Stimulated activated CD8-positive, alpha-beta memory T cell treated with anti-CD3 and anti-CD28 coated beads, Interleukin-4, amount 100 ng/mL, for 1 hour (primary cell): ENCODE measurements around the gene CLEC10A.
"Not testable (repeated sequence)": the region's sequence is repeated elsewhere in the genome, so short reads cannot be mapped to it uniquely, and the experiment has no call there.

ENCODE experiments used
- DNase-seq, 2 donors: peaks; one replicate each; pipeline ENCODE4 v3.0.0-alpha.2; 2020; ENCODE audit warnings: low read depth in 2 of 2, low spot score in 1 of 2

CLEC10A gene

DNA sequence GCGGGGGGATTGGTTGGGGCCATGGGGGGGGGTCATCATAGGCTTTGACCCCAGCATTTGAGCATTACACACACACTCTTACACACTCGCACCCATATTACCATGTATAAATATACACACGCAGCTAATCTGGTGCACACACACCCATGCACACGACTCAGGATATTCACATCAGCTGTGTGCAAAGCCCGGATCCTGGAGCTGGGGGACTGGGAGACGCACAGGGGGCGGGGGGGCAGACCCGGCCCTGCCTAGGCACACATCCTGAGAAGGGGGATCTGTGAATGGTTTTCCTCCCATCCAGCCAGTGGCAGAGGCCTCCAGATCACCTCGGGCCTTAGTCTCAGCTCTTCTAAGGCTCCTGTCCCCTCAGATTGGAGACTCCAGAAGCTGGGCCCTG is 28.9 kb upstream of the CLEC10A start:
- no peak for DNase-seq

- no peak for DNase-seq
These were observed 28.5 kb upstream of the CLEC10A start for GRCh38 chr17:7108560-7108925.

- DNase-seq: no peak
These were observed 27.9 kb upstream of the CLEC10A start for GRCh38 chr17:7107795-7108559.

DNA sequence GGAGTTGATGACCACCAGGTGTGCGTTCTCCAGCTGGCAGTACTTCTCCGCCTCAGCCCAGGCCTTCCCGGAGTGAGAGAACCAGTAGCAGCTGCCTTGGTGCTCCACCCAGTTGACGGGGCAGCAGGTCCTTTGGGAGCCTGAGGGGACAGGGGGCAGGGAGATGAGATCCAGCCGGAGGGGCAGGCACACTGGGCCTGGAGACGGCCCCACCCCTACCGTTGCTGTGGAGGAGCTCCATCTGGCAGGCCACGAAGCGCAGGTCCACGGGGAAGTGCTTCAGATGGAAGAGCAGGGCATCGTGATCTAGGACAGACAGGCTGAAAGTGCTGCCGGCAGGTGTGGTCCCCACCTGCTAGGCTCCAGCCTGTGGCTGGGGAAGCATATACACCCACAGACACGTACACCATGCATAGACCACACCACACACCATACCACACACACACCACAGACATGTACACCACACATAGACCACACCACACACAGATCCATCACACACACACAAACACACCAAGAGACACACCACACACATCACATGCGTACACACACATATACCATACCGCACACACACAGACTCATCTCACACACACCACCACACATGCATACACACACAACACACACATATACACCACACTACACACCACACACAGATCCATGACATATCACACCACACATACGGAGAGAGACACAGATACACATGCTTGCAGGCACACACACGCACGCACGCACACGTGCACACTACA is 27.1 kb upstream of the CLEC10A start:
- no peak for DNase-seq

- no peak for DNase-seq
These were observed 22.4 kb upstream of the CLEC10A start for GRCh38 chr17:7102421-7102820.

- no peak for DNase-seq
These were observed 21.5 kb upstream of the CLEC10A start for GRCh38 chr17:7101531-7101930.

DNA sequence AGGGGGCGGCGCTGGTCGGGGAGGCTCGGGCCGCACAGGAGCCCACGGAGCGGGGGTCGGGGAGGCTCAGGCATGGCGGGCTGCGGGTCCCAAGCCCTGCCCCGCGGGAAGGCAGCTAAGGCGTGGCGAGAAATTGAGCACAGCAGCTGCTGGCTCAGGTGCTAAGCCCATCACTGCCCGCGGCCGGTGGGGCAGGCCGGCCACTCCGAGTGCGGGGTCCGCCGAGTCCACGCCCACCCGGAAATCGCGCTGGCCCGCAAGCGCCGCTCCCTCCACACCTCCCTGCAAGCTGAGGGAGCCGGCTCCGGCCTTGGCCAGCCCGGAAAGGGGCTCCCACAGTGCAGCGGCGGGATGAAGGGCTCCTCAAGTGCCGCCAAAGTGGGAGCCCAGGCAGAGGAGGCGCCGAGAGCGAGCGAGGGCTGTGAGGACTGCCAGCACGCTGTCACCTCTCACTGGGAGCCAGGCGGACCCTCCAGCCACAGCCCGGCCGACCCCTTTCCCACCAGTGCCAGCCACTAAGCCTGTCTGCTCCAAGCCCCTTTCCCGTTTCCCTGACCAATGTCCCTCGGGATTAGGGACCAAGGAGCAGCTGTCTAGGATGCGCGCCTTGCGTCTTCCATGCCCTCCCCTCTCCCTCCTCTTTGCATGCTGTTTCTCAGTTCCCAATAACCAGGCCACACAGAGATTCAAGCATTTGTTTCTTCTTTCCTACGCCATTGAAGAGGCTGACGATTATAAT is 20.8 kb upstream of the CLEC10A start:
- not testable (repeated sequence) for DNase-seq

DNA sequence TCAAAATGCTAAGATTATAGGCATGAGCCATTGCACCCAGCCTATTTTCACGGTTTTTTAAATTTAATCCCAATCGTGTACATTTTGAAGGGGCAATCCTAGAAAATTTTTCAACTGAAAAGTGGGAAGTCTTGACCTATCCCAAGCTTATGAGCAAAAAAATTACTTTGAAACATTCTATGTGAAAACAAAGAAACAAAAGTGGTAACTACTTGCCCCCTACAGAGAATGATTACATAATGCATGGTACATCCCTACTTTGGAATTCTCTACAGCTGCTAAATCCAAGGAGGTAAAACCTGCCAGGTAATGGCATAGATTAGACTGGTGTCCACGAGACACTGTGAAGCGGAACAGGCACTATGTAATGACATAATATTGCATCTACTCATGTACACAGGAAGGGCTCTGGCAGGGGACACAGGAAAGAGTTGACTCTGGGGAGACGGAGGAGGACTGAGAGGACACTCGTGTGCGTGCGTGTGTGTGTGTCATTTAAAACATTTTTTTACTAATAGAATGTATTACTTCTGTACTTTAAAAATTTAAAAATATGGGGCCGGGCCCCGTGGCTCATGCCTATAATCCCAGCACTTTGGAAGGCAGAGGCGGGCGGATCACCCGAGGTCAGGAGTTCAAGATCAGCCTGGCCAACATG is 18.9 kb upstream of the CLEC10A start:
- DNase-seq: no peak

DNA sequence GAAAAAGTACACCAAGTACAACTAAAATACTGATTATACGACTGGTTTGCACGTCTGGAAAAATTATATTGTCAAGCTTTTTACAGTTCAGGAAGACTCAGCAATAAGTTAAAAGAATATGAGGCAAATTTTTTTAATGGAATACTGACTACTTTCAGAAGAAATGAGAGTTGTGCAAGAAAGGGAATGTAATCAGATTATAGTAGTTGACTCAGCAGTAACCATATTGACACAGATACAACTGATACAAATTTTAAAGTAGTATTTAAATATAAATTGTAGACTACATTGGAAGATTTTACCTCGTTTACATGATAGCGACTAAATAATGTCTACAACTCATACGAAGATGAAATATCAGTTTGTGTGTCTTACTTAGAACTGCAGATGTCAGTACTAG is 17.9 kb upstream of the CLEC10A start:
- no peak for DNase-seq

GRCh38 chr17:7095625-7096024 is 15.6 kb upstream of the CLEC10A start:
- no peak for DNase-seq

GRCh38 chr17:7094652-7095019 is 14.6 kb upstream of the CLEC10A start:
- DNase-seq: no peak

- DNase-seq: not testable (repeated sequence)
These were observed 11.4 kb upstream of the CLEC10A start for GRCh38 chr17:7091311-7092005.

GRCh38 chr17:7089570-7089969 is 9.5 kb upstream of the CLEC10A start:
- DNase-seq: not testable (repeated sequence)

- DNase-seq: not testable (repeated sequence)
These were observed 8.4 kb upstream of the CLEC10A start for GRCh38 chr17:7088442-7088841.

- no peak for DNase-seq
These were observed 4.0 kb upstream of the CLEC10A start for GRCh38 chr17:7084088-7084487.

DNA sequence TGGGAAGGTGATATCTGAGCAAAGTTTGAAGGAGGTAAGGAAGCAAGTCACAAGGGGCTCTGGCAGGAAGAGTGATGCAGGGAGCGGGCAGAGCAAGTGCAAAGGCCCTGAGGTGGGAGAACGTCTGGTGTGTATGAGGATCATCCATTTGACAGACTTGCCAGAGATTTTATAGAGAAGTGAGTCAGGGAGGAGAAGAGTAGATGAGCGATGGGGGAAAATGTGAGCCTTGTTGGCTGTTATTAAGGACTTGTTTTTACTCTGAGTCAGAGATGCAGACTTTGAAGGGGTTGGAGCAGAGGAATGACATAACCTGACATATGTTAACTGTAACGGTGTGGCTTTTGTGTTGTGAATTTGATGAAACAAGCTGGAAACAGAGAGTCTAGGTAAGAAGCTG is 3.5 kb upstream of the CLEC10A start:
- DNase-seq: no peak

DNA sequence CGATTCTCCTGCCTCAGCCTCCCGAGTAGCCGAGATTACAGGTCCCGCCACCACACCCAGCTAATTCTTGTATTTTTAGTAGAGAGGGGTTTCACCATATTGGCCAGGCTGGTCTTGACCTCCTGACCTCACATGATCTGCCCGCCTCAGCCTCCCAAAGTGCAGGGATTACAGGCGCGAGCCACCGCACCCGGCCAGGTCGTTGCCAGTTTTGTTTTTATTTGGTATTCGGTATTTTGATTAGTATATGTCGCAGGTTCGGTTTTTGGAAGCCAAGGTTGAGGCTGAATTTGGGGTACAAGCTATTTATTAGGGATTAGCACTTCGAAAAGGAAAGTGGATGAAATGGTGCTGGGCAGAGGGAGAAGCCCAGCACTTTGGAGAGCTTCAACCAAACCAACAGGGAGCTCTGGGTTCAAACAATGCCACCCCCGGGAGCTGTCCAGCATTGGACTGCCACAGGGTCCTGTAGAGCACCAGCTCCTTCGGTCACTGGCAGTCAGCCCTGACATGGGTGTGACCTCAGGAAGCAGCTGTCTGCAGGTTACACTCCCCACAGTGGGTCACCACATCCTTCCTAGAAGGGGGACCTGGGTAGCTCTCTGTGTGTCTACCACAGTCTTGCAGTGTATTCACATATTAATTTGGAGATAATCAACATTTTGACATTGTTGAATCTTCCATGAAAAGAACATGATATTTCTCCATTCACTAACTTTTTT is 1.5 kb upstream of the CLEC10A start:
- DNase-seq: peak; percentile 3 to 15

DNA sequence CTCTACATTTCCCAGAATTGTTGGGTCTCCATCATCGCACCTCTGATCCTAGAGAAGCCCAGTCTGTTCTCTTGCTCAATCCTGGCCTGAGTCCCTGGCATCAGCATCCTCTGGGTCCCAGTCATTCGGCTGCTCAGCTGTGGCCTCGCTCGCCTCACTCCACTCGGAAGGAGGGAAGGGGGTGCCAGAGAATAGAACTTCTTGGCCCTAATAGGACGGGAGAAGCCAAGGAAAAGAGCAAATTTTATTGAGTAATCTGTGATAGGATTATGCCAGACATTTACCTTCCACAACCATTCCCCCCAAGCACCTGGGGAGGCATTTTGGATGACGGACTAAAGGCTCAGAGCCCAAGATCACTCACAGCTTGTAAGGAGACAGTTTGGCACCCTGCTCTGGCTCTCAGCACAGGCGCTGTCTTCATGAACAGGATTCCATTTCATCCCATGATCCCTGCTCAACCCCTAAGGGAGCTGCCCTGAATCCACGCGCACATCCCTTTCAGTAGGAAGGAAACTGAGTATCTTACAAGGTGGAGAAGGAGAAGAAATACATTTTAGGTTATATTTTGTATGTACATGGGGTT is 498 bp upstream of the CLEC10A start:
- no peak for DNase-seq

DNA sequence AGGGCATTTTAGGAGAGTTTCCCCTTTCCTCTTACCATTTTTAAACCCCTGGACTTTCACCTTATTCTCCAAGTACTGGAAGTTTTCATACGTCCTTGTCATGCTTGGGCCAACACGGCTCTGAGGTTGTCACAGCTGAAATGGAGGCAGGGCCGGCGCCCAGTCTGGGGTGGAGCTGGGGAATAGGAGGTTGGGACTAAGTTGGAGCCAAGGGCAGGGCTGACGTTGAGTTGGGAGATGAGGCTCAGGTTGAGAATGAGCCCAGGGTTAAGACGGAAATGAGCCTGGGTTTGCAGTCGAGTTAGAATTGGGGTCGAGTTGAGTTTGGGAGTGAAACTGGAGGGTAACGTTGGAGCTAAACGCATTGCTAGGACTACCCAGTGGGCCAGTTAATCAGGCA is 1.3 kb downstream of the CLEC10A start:
- no peak for DNase-seq
